CD8-positive, alpha-beta memory T cell (primary cell): ENCODE results near the gene YDJC. TPM values are rescaled to one million over a fixed set of nuclear protein-coding genes. Genes with fewer than 3 reads are reported as not detected.
"Not testable (repeated sequence)": the region's sequence is repeated elsewhere in the genome, so short reads cannot be mapped to it uniquely, and the experiment has no call there.

ENCODE experiments used
- CTCF ChIA-PET: fragments of 350-600 bp; sonication (Branson Sonifier 250); formaldehyde crosslinking; loops from one replicate; lab custom pipeline; 2021; ENCODE audit warnings: antibody characterized with exemption; lab: Charles Lee
- POLR2A ChIA-PET: fragments of 350-600 bp; sonication (Branson Sonifier 250); formaldehyde crosslinking; loops from one replicate; lab custom pipeline; 2021; ENCODE audit warnings: antibody characterized with exemption; lab: Charles Lee
- DNase-seq, 5 donors: peaks; one replicate each; pipeline versions ENCODE4 v3.0.0 to v3.0.0-alpha.2; 2020 to 2022; ENCODE audit warnings: mixed read lengths in 1 of 5
- H3K27ac ChIP-seq: one replicate; pipeline ENCODE4 v1.7.0; 2013; ENCODE audit warnings: low read depth, mild to moderate bottlenecking, low read length, moderate library complexity
- H3K27me3 ChIP-seq: 2 replicates; pipeline ENCODE4 v1.7.0; 2013; ENCODE audit warnings: low read length, mild to moderate bottlenecking; ENCODE audit not compliant: insufficient read depth, poor library complexity, severe bottlenecking
- H3K36me3 ChIP-seq: 2 replicates; pipeline ENCODE4 v1.7.0; 2013; ENCODE audit warnings: mild to moderate bottlenecking, low read length, moderate library complexity; ENCODE audit not compliant: insufficient read depth
- H3K4me1 ChIP-seq: 2 replicates; pipeline ENCODE4 v1.7.0; 2013; ENCODE audit warnings: mild to moderate bottlenecking, low read length, moderate library complexity; ENCODE audit not compliant: insufficient read depth
- H3K4me3 ChIP-seq: 2 replicates; pipeline ENCODE4 v1.7.0; 2013; ENCODE audit warnings: mild to moderate bottlenecking, low read length
- H3K9me3 ChIP-seq: 2 replicates; pipeline ENCODE4 v1.7.0; 2013; ENCODE audit warnings: mild to moderate bottlenecking, low read length
- H3K27ac Mint-ChIP-seq, 8 donors: one replicate each; pipeline ENCODE4 v1.8.0; 2020 to 2021; ENCODE audit warnings: mixed read lengths in 8 of 8, mild to moderate bottlenecking in 6 of 8, inconsistent platforms in 3 of 8, moderate library complexity in 3 of 8
- H3K27me3 Mint-ChIP-seq, 2 donors: one replicate each; pipeline ENCODE4 v1.8.0; 2020 to 2021; ENCODE audit warnings: mixed read lengths in 2 of 2, mild to moderate bottlenecking in 1 of 2, moderate library complexity in 1 of 2
- H3K36me3 Mint-ChIP-seq, 3 donors: one replicate each; pipeline ENCODE4 v1.8.0; 2020 to 2021; ENCODE audit warnings: mixed read lengths in 3 of 3, inconsistent platforms in 1 of 3, mild to moderate bottlenecking in 1 of 3
- H3K4me1 Mint-ChIP-seq, 3 donors: one replicate each; pipeline ENCODE4 v1.8.0; 2020 to 2021; ENCODE audit warnings: mixed read lengths in 3 of 3, inconsistent platforms in 1 of 3, mild to moderate bottlenecking in 1 of 3
- H3K4me3 Mint-ChIP-seq, 7 donors: one replicate each; pipeline ENCODE4 v1.8.0; 2020 to 2021; ENCODE audit warnings: mixed read lengths in 7 of 7, mild to moderate bottlenecking in 6 of 7, moderate library complexity in 4 of 7, inconsistent platforms in 2 of 7
- H3K9me3 Mint-ChIP-seq, 5 donors: one replicate each; pipeline ENCODE4 v1.8.0; 2020 to 2022; ENCODE audit warnings: mixed read lengths in 5 of 5, mild to moderate bottlenecking in 3 of 5, moderate library complexity in 2 of 5, inconsistent platforms in 1 of 5
- polyA plus RNA-seq: library from polyadenylated mRNA; unstranded; fragments of 300-500 nt; fragmentation: Illumina TruSeq; gene quantifications from one replicate; pipeline ENCODE4 v1.2.3, GENCODE V29; 2021
- total RNA-seq, 2 experiments: library from RNA; stranded (reverse); gene quantifications; one replicate each; pipeline ENCODE4 v1.2.3, GENCODE V29; 2021

YDJC gene
- total and polyA plus RNA-seq, 3 experiments from 2014 or later = 61.1 to 79.0 (median 75.2) TPM

DNA sequence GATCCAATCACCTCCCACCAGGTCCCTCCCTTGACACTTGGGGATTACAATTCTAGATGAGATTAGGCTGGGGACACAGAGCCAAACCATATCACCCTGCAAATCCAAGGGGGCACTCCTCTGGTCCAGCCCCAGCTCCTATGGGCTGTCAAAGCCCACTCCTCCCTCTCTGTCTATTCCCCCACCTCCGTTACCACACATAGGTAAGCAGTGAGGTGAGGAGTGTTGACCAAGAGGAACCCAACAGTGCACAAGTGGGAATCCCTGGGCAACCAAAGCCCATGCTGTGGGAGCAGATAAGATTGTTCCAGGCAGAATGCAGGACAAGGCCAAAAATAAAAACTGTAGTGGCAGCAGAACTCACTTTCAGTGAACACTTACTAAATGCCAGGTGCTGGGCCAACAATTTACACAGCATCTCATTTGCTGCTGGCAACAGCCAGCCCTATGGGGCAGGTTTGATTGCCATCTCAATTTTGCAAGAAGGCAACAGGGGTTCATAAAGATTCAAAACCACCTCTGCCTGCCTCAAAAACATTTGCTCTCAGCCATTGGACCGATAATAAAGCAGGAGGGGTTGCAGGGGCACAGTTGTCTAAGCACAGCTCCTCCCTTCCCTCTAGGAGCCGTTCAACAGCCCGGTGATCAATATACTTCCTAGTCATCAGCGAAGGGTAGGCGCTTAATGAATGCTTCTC lies 21.1 kb upstream of the YDJC start:
- H3K36me3 ChIP-seq = peaks cover 10% of the 10 kb centered on the region

DNA sequence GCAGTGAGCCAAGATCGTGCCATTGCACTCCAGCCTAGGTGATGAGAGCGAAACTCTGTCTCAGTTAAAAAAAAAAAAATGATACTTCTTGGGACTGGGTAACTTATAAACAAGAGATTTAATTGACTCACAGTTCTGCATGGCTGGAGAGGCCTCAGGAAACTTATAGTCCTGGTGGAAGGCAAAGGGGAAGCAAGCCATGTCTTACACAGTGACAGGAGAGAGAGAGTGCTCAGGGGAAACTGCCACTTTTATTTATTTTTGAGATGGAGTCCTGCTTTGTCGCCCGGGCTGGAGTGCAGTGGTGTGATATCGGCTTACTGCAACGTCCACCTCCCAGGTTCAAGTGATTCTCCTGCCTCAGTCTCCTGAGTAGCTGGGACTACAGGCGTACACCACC lies 20.5 kb upstream of the YDJC start:
- POLR2A ChIA-PET = no interaction called here

More for the DNA sequence above, 21.1 kb upstream of the YDJC start:
- Mint-ChIP-seq H3K9me3 (no peaks in the 10 kb centered on the region), H3K4me3 (peak overlapping the region; percentile 81 to 94 (median 88)), H3K36me3 (peaks cover 2 to 15% (median 7%) of the 10 kb centered on the region in 3 donors), H3K4me1 (peaks cover 20 to 35% (median 26%) of the 10 kb centered on the region in 3 donors), H3K27me3 (no peaks in the 10 kb centered on the region), H3K27ac (peak overlapping the region in 6 of 8 donors; percentile 3 to 76 (median 47))
- ChIA-PET POLR2A (interaction anchor here (2.4 kb wide), 1 partner anchor 9 kb away, joined by 13 read pairs; the partner anchor contains the start of gene SDF2L1), CTCF (interaction anchor here (2.2 to 3.5 kb wide), 2 partner anchors 8 to 21 kb away, joined by 9 to 16 read pairs; partner anchors contain the start of genes SDF2L1 and YDJC)
- Histone ChIP-seq H3K27me3 (no peaks in the 10 kb centered on the region), H3K27ac (peak overlapping the region; percentile 84), H3K4me3 (peak overlapping the region; percentile 70), H3K9me3 (no peaks in the 10 kb centered on the region), H3K4me1 (peaks cover 23% of the 10 kb centered on the region)
- DNase-seq = no peak

DNA sequence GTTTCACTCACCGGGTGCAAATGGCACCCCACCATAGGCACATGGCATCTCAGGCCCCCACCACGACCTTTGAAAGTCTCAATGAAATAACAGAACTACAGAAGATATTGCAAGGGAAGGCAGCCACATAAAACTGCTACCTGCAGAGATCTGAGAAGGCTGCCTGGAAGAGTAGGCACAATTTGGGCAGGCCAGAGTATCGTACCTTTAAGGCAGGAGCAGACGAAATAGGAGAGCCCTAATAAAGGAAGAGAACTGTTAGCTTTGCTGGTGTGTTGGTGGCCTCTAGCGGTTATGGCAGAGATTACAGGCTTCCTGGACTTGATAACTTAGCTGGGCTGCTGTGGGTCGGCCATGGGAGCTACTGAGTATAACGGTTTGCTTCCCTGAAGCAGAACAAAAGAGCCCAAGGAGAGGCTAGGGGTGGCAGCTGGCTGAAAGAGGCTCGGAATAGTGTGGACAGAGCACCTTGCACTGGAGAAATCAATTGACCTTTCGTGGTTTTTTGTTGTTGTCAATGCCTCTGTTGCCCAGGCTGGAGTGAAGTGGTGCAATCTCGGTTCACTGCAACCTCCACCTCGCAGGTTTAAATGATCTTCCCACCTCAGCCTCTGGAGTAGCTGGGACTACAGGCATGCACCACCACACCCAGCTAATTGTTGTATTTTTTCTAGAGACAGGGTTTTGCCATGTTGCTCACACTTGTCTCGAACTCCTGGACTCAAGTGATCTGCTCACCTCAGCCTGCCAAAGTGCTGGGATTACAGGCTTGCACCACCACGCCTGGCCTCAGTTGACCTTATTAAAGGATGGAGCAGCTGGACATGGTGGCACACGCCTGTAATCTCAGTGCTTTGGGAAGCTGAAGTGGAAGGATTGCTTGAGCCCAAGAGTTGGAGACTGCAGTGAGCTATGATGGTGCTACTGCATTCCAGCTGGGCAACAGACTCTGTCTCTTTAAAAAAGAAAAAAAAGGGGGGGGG lies 17.1 kb upstream of the YDJC start:
- peaks cover 31 to 41% (median 39%) of the 10 kb centered on the region in 3 donors for H3K4me1 Mint-ChIP-seq
- H3K36me3 ChIP-seq = peaks cover 15% of the 10 kb centered on the region
- H3K4me3 ChIP-seq = no peak overlapping the region
- ChIA-PET CTCF (interaction anchor here (0.7 to 4.0 kb wide), 16 partner anchors 9 to 291 kb away, joined by 3 to 48 read pairs (median 4); partner anchors contain the start of genes CCDC116, PPIL2, UBE2L3 and YDJC), POLR2A (interaction anchor here (0.6 to 0.9 kb wide), 2 partner anchors 18 to 19 kb away, joined by 3 to 7 read pairs; partner anchors contain the start of genes PPIL2 and YDJC)
- peak; percentile 60 to 83 (median 75) for DNase-seq
- peak overlapping the region in 2 of 8 donors; percentile 12 to 49 for H3K27ac Mint-ChIP-seq
- H3K27me3 Mint-ChIP-seq = no peaks in the 10 kb centered on the region
- no peaks in the 10 kb centered on the region for H3K9me3 ChIP-seq
- peak overlapping the region in 1 of 7 donors; percentile 61 for H3K4me3 Mint-ChIP-seq
- H3K27ac ChIP-seq = no peak overlapping the region
- peaks cover 30% of the 10 kb centered on the region for H3K4me1 ChIP-seq
- H3K36me3 Mint-ChIP-seq = peaks cover 2 to 33% (median 7%) of the 10 kb centered on the region in 3 donors
- no peaks in the 10 kb centered on the region for H3K9me3 Mint-ChIP-seq
- no peaks in the 10 kb centered on the region for H3K27me3 ChIP-seq

More for the DNA sequence above, 20.5 kb upstream of the YDJC start:
- H3K27ac ChIP-seq = no peak overlapping the region
- H3K27ac Mint-ChIP-seq = no peak overlapping the region
- H3K4me3 Mint-ChIP-seq = peak overlapping the region in 5 of 7 donors; percentile 3 to 87 (median 12)
- no peaks in the 10 kb centered on the region for H3K27me3 Mint-ChIP-seq
- H3K36me3 ChIP-seq = peaks cover 10% of the 10 kb centered on the region
- no peaks in the 10 kb centered on the region for H3K9me3 Mint-ChIP-seq
- no peak for DNase-seq
- no peak overlapping the region for H3K4me3 ChIP-seq
- peaks cover 2 to 17% (median 7%) of the 10 kb centered on the region in 3 donors for H3K36me3 Mint-ChIP-seq
- H3K4me1 ChIP-seq = peaks cover 23% of the 10 kb centered on the region
- CTCF ChIA-PET = interaction anchor here (1.8 to 3.5 kb wide), 2 partner anchors 8 to 11 kb away, joined by 5 to 16 read pairs; partner anchors contain the start of gene SDF2L1
- H3K9me3 ChIP-seq = no peaks in the 10 kb centered on the region
- H3K4me1 Mint-ChIP-seq = peaks cover 20 to 35% (median 26%) of the 10 kb centered on the region in 3 donors
- H3K27me3 ChIP-seq = no peaks in the 10 kb centered on the region

DNA sequence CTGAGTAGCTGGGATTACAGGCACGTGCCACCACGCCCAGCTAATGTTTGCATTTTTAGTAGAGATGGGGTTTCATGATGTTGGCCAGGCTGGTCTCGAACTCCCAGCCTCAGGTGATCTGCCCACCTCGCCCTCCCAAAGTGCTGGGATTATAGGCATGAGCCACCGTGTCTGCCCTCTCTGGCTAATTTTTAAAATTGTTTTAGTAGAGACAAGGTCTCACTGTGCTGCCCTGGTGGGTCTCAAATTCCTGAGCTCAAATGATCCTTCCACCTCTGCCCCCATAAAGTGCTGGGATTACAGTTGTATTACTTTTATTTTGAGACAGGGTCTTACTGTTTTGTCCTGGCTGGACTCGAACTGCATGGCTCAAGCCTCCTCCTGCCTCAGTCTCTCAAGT lies 15.7 kb upstream of the YDJC start:
- H3K36me3 Mint-ChIP-seq = peaks cover 2 to 33% (median 7%) of the 10 kb centered on the region in 3 donors
- POLR2A ChIA-PET = interaction anchor here (6.0 kb wide), 1 partner anchor 16 kb away, joined by 76 read pairs; the partner anchor contains the start of gene YDJC

DNA sequence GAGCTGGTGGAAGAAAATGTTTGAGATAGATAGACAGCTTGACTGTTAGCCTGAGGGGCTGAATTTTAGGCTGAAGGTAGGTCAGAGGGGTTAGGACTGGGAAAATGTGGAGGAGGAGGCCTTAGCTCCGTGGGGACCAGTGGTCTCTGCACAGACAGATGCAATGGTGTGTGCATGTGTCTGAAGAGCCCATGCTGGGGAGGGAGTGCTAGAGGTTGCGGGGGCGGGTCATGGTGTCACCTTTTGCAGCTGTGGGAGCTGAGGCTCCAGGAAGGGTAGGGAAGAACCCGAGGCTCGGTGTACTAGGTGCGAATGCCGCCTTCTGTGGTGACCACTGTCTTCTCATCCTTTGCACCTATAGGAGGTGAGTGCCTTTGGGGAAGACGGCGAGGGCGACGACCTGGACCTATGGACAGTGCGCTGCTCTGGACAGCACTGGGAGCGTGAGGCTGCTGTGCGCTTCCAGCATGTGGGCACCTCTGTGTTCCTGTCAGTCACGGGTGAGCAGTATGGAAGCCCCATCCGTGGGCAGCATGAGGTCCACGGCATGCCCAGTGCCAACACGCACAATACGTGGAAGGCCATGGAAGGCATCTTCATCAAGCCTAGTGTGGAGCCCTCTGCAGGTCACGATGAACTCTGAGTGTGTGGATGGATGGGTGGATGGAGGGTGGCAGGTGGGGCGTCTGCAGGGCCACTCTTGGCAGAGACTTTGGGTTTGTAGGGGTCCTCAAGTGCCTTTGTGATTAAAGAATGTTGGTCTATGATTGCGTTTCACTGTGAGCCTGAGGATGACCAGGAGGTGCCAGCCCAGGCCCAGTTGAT lies 13.9 kb upstream of the YDJC start:
- POLR2A ChIA-PET = interaction anchor here (0.5 to 6.0 kb wide), 4 partner anchors 11 to 92 kb away, joined by 3 to 76 read pairs (median 6); partner anchors contain the start of genes CCDC116, YDJC and YPEL1
- Mint-ChIP-seq H3K27ac (peak overlapping the region; percentile 3 to 93 (median 76)), H3K9me3 (no peaks in the 10 kb centered on the region), H3K4me3 (peak overlapping the region; percentile 77 to 91 (median 87)), H3K4me1 (peaks cover 31 to 33% (median 31%) of the 10 kb centered on the region in 3 donors), H3K36me3 (peaks cover 2 to 28% (median 7%) of the 10 kb centered on the region in 3 donors), H3K27me3 (no peaks in the 10 kb centered on the region)
- Histone ChIP-seq H3K27ac (peak overlapping the region; percentile 96), H3K4me3 (peak overlapping the region; percentile 86), H3K27me3 (no peaks in the 10 kb centered on the region), H3K4me1 (peaks cover 27% of the 10 kb centered on the region), H3K36me3 (peaks cover 15% of the 10 kb centered on the region), H3K9me3 (no peaks in the 10 kb centered on the region)
- DNase-seq = no peak
- CTCF ChIA-PET = interaction anchor here (1.0 to 5.4 kb wide), 9 partner anchors 8 to 75 kb away, joined by 3 to 99 read pairs (median 9); partner anchors contain the start of genes CCDC116, PPIL2 and YDJC

More for the DNA sequence above, 15.7 kb upstream of the YDJC start:
- CTCF ChIA-PET = interaction anchor here (1.2 to 4.0 kb wide), 3 partner anchors 16 to 21 kb away, joined by 3 to 48 read pairs (median 5); partner anchors contain the start of genes PPIL2 and YDJC
- H3K9me3 ChIP-seq, DNase-seq, H3K27me3 Mint-ChIP-seq, H3K27ac ChIP-seq, H3K4me3 ChIP-seq, H3K27me3 ChIP-seq, H3K9me3 Mint-ChIP-seq, H3K4me3 Mint-ChIP-seq: not testable (repeated sequence)
- peak overlapping the region in 2 of 8 donors; percentile 43 to 61 for H3K27ac Mint-ChIP-seq
- Histone ChIP-seq H3K36me3 (peaks cover 15% of the 10 kb centered on the region), H3K4me1 (peaks cover 28% of the 10 kb centered on the region)
- peaks cover 33 to 37% (median 35%) of the 10 kb centered on the region in 3 donors for H3K4me1 Mint-ChIP-seq

DNA sequence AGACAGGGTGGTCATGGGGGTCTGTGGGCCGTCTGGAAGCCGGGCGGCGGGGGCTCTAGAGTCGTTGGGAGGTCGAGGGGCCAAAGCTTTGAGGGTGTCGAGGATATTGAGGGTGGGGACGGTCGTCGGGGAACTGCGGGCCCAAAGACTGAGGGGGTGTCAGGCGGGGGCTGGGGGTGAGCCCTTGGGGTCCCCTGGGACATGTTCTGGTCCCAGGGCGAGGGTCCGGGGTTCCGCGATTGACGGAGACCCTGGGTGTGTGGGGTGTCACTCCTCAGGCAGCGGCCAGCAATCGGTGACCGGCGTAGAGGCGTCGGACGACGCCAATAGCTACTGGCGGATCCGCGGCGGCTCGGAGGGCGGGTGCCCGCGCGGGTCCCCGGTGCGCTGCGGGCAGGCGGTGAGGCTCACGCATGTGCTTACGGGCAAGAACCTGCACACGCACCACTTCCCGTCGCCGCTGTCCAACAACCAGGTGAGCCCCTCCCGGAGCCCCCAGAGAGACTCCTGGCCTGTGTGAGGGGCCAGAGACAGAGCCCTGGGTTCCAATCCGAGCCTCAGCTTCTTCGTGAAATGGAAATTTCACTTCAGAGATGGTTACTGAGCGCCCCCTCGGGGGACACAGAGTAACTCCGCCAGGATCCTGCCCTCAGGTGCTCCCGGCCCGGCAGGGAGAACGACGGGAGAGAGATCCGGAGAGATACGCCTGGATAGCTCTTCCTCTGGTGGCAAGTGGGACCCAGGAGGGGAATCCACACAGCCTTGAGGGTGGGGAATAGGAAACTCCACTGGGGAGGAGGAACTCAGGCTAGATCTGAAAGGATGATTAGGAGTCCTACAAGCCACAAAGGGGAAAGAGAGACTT lies 13.0 kb upstream of the YDJC start:
- Histone ChIP-seq H3K36me3 (peaks cover 15% of the 10 kb centered on the region), H3K9me3 (no peaks in the 10 kb centered on the region), H3K27ac (peak overlapping the region; percentile 96), H3K4me1 (peaks cover 27% of the 10 kb centered on the region), H3K27me3 (no peaks in the 10 kb centered on the region), H3K4me3 (peak overlapping the region; percentile 86)
- peak; percentile 41 to 72 (median 52) for DNase-seq
- Mint-ChIP-seq H3K4me3 (peak overlapping the region; percentile 77 to 91 (median 87)), H3K9me3 (no peaks in the 10 kb centered on the region), H3K36me3 (peaks cover 2 to 27% (median 7%) of the 10 kb centered on the region in 3 donors), H3K27me3 (no peaks in the 10 kb centered on the region), H3K27ac (peak overlapping the region; percentile 44 to 99 (median 90)), H3K4me1 (peaks cover 31 to 33% (median 31%) of the 10 kb centered on the region in 3 donors)
- ChIA-PET POLR2A (interaction anchor here (0.5 to 6.0 kb wide), 6 partner anchors 9 to 93 kb away, joined by 4 to 76 read pairs (median 6); partner anchors contain the start of genes CCDC116, YDJC and YPEL1), CTCF (interaction anchor here (0.8 to 5.4 kb wide), 13 partner anchors 9 to 295 kb away, joined by 3 to 99 read pairs (median 6); partner anchors contain the start of genes CCDC116, PPIL2 and YDJC)
